Measurements from ENCODE around the gene RAB37. TPM values are rescaled to one million over a fixed set of nuclear protein-coding genes. Genes with fewer than 3 reads are reported as not detected.

Gene RAB37
- total and polyA plus RNA-seq, 2 of the 8 experiments (the other 6 are each of a cell fraction or from before 2014, with no cell fraction given): 5.5 to 6.1 TPM

- Histone ChIP-seq H3K14ac (ENCODE audit: insufficient read length) (no peak overlapping the region), H3K27ac (ENCODE audit: low read depth, low read length) (no peak overlapping the region), H3K9me3 (ENCODE audit: insufficient read depth in 2 of 2, low read depth in 1 of 2, low read length in 1 of 2) (no peaks in the 10 kb centered on the region), H2BK12ac (ENCODE audit: low read depth, low read length) (peak overlapping the region; percentile 69; the same call in 1 of the 2 replicates), H3K36me3 (ENCODE audit: control insufficient read depth in 2 of 4, insufficient read depth in 4 of 4, low read length in 3 of 4) (no peaks in the 10 kb centered on the region), H3K18ac (ENCODE audit: extremely low read depth, low read length) (peak overlapping the region; percentile 42; the same call in 1 of the 2 replicates), H2BK15ac (ENCODE audit: low read length) (peak overlapping the region; percentile 25; the same call in 1 of the 2 replicates), H3K23ac (ENCODE audit: insufficient read length) (no peak overlapping the region), H3K4me2 (ENCODE audit: insufficient read depth in 1 of 2, low read depth in 2 of 2, low read length in 2 of 2) (peak overlapping the region; percentile 15 to 18; a peak in 2 of 4 replicates), H2BK5ac (ENCODE audit: low read depth, low read length) (0 out of 2 replicates have a peak overlapping the region, but pooled peaks have one; percentile 1), H2AFZ (ENCODE audit: low read length) (no peak overlapping the region), H2BK20ac (ENCODE audit: low read length) (peak overlapping the region; percentile 64; the same call in 1 of the 2 replicates), H3K23me2 (ENCODE audit: low read depth, low read length) (peaks cover 13% of the 10 kb centered on the region), H2BK120ac (replicated peaks; ENCODE audit: low read depth, low read length) (no peak overlapping the region), H3K27me3 (replicated peaks in 1 of 4; ENCODE audit: control insufficient read depth in 3 of 4, extremely low read depth in 1 of 4, insufficient read depth in 3 of 4, low read length in 3 of 4) (no peaks in the 10 kb centered on the region), H3K56ac (replicated peaks; ENCODE audit: insufficient read length, low read depth, low read length) (no peak overlapping the region), H4K8ac (ENCODE audit: extremely low read depth, insufficient read depth, low read length) (no peak overlapping the region), H3K4me3 (ENCODE audit: extremely low read depth in 1 of 4, insufficient read depth in 2 of 4, low read depth in 3 of 4, low read length in 4 of 4) (no peak overlapping the region), H3K79me1 (ENCODE audit: low read depth, low read length) (peaks cover 6% of the 10 kb centered on the region), H3K4me1 (replicated peaks in 1 of 4; ENCODE audit: control insufficient read depth in 3 of 4, insufficient read depth in 4 of 4, low read length in 3 of 4) (peaks cover 5 to 45% (median 27%) of the 10 kb centered on the region in 4 experiments), H4K20me1 (replicated peaks in 1 of 2; ENCODE audit: control insufficient read depth in 1 of 2, insufficient read depth in 2 of 2, low read length in 2 of 2) (peaks cover 16 to 24% of the 10 kb centered on the region in 2 experiments), H3K9ac (replicated peaks in 1 of 4; ENCODE audit: extremely low read depth in 1 of 4, low read depth in 3 of 4, low read length in 3 of 4) (no peak overlapping the region), H2AK5ac (ENCODE audit: low read depth, low read length) (no peak overlapping the region), H3K79me2 (ENCODE audit: control insufficient read depth in 1 of 2, insufficient read depth in 2 of 2, low read length in 2 of 2) (peaks cover 7 to 28% of the 10 kb centered on the region in 2 experiments; a peak in 3 of 4 replicates), H3K4ac (replicated peaks; ENCODE audit: insufficient read length, low read depth, low read length) (no peak overlapping the region), H4K5ac (ENCODE audit: insufficient read length, low read depth, low read length) (no peak overlapping the region), H4K91ac (replicated peaks; ENCODE audit: insufficient read length, low read length) (no peak overlapping the region)
- POLR2A ChIA-PET (ENCODE audit: partially characterized antibody): interaction anchor here (0.6 to 9.3 kb wide), 9 partner anchors 10 to 98 kb away, joined by 3 to 60 read pairs (median 5); partner anchors contain the start of genes NAT9 and RAB37
- DNase-seq (ENCODE audit: low read depth in 1 of 2, low spot score in 2 of 2): no peak
- WGBS, 2 experiments (ENCODE audit: extremely low coverage in 1 of 2, insufficient coverage in 1 of 2, insufficient read length in 1 of 2, insufficient replicate concordance in 2 of 2, low coverage in 1 of 2, low lambda C conversion rate in 2 of 2, missing lambda C conversion rate in 1 of 2): 70% methylated on average over 6 of the region's 6 CpGs; no CpG with 5 or more reads in 1 of the 2 experiments
- no peak for FAIRE-seq
- CTCF ChIA-PET (ENCODE audit: partially characterized antibody): interaction anchor here (0.6 to 4.7 kb wide), 12 partner anchors 11 to 214 kb away, joined by 3 to 388 read pairs (median 32); partner anchors contain the start of genes NAT9 and RAB37
- no peak for TF ChIP-seq NANOG (IDR thresholded peaks at IDR 0.05; ENCODE audit: insufficient read depth, low read depth, low read length, poor library complexity, severe bottlenecking)
- TF ChIP-seq CTCF (IDR thresholded peaks at IDR 0.05; ENCODE audit: control extremely low read depth in 1 of 3, insufficient read depth in 1 of 3, low read depth in 1 of 3, low read length in 3 of 3): no peak
- TF ChIP-seq E2F6 (IDR thresholded peaks at IDR 0.05): no peak
- TF ChIP-seq CEBPB (IDR thresholded peaks at IDR 0.05; ENCODE audit: low read depth, low read length): no peak
- no peak for TF ChIP-seq GABPA (IDR thresholded peaks at IDR 0.05; ENCODE audit: borderline replicate concordance, insufficient read depth, low read length)
- TF ChIP-seq SP2 (IDR thresholded peaks at IDR 0.05; ENCODE audit: low read length): no peak
- no peak for TF ChIP-seq BACH1 (IDR thresholded peaks at IDR 0.05; ENCODE audit: low read length)
- no peak for TF ChIP-seq SRF (IDR thresholded peaks at IDR 0.05; ENCODE audit: low read depth, low read length)
- no peak for TF ChIP-seq RBBP5 (IDR thresholded peaks at IDR 0.05; ENCODE audit: borderline replicate concordance, low read depth, low read length)
- no peak for TF ChIP-seq BCL11A (IDR thresholded peaks at IDR 0.05; ENCODE audit: low read depth in 2 of 2, low read length in 2 of 2)
Measured at GRCh38 chr17:74746922-74747321, 9.9 kb downstream of the RAB37 start.

All from H1 (cell line).